ENCODE data around the gene ATP6V0D1.

Gene ATP6V0D1

GRCh38 chr16:67394155-67395104, 86.5 kb downstream of the ATP6V0D1 start:
- peak in 3 of 56 donors; percentile 11 to 44 (median 19) for DNase-seq

GRCh38 chr16:67393788-67394154, 87.2 kb downstream of the ATP6V0D1 start:
- peak in 1 of 56 donors; percentile 33 for DNase-seq

- peak in 54 of 56 donors; percentile 48 to 93 (median 82) for DNase-seq
These were observed 87.7 kb downstream of the ATP6V0D1 start, which contains the start of gene TPPP3 for GRCh38 chr16:67393111-67393787. TPPP3 (minus strand) TSS chr16:67393498; CDS start chr16:67391111, 2,387 bp downstream.

- DNase-seq: peak in 2 of 56 donors; percentile 24 to 41
These were observed 88.5 kb downstream of the ATP6V0D1 start for GRCh38 chr16:67392301-67393059.

GRCh38 chr16:67391424-67392300, 89.3 kb downstream of the ATP6V0D1 start:
- peak; percentile 61 to 98 (median 93) for DNase-seq

- DNase-seq: peak in 3 of 56 donors; percentile 60 to 73 (median 67)
These were observed 90.0 kb downstream of the ATP6V0D1 start for GRCh38 chr16:67390816-67391423.

GRCh38 chr16:67389911-67390815, 90.8 kb downstream of the ATP6V0D1 start:
- DNase-seq: peak in 35 of 56 donors; percentile 18 to 78 (median 54)

GRCh38 chr16:67388591-67388990, 92.4 kb downstream of the ATP6V0D1 start:
- DNase-seq: no peak

- no peak for DNase-seq
These were observed 92.8 kb downstream of the ATP6V0D1 start for GRCh38 chr16:67388191-67388590.
